ENCODE measurements around the gene NAA25.

- TF ChIP-seq CTCF (IDR thresholded peaks at IDR 0.05) (no peak), POLR2A (IDR thresholded peaks at IDR 0.05) (peak in 1 of 2 donors; percentile 44)
Measured at GRCh38 chr12:112046003-112046402, 62.6 kb downstream of the NAA25 start.
